Sigmoid colon (tissue), 7 donors: Measurements from ENCODE around the gene CNRIP1. TPM values are rescaled to one million over a fixed set of nuclear protein-coding genes. Genes with fewer than 3 reads are reported as not detected.

Source experiments
- DNase-seq: peaks from one replicate; pipeline ENCODE4 v3.0.0-alpha.2; 2019
- H3K27ac ChIP-seq, 4 donors: fragments of 200-600 bp; sonication (generic); one replicate each; pipeline ENCODE4 v1.5.1; 2016 to 2019; ENCODE audit warnings: mild to moderate bottlenecking in 1 of 4
- H3K27me3 ChIP-seq, 3 donors: fragments of 200-600 bp; sonication (generic); one replicate each; pipeline ENCODE4 v1.5.1; 2019; ENCODE audit warnings: mild to moderate bottlenecking in 1 of 3
- H3K36me3 ChIP-seq, 4 donors: fragments of 200-600 bp; sonication (generic); one replicate each; pipeline ENCODE4 v1.5.1; 2016 to 2019
- H3K4me1 ChIP-seq, 4 donors: fragments of 200-600 bp; sonication (generic); one replicate each; pipeline ENCODE4 v1.5.1; 2017 to 2019
- H3K4me3 ChIP-seq, 4 donors: fragments of 200-600 bp; sonication (generic); one replicate each; pipeline ENCODE4 v1.5.1; 2017 to 2019; ENCODE audit warnings: mild to moderate bottlenecking in 2 of 4, moderate library complexity in 1 of 4
- H3K9me3 ChIP-seq, 4 donors: fragments of 200-600 bp in 3 of 4; sonication (generic) in 3 of 4; one replicate each; pipeline versions ENCODE4 v1.5.1 to v1.6.1; 2013 to 2019
- EP300 ChIP-seq, 4 donors: sonication (generic); formaldehyde crosslinking; IDR thresholded peaks; one replicate each; pipeline ENCODE4 v1.6.1; 2017; ENCODE audit warnings: antibody characterized with exemption in 4 of 4
- POLR2A ChIP-seq, 2 donors: fragments of 450-650 bp; IDR thresholded peaks; one replicate each; pipeline ENCODE4 v1.6.1; 2016; ENCODE audit warnings: antibody characterized with exemption in 2 of 2, mild to moderate bottlenecking in 2 of 2, moderate library complexity in 2 of 2
- POLR2AphosphoS5 ChIP-seq, 4 donors: sonication (generic); formaldehyde crosslinking; IDR thresholded peaks; one replicate each; pipeline ENCODE4 v1.6.1; 2017; ENCODE audit warnings: antibody characterized with exemption in 4 of 4
- WGBS, 2 donors: extraction: QIAGEN DNeasy Blood & Tissue Kit; methylation state at CpG; one replicate each; pipeline ENCODE4 v1.1.7; 2013; 5-methylcytosine and 5-hydroxymethylcytosine counted together
- intact Hi-C: fragments of 100-400 bp; cut with DNase I; formaldehyde crosslinking; loops from one replicate; pipeline ENCODE4 v1.15.1; 2023
- polyA plus RNA-seq, 3 donors: library from polyadenylated mRNA; stranded (reverse); fragments of 200-250 nt; gene quantifications; one replicate each; pipeline ENCODE4 v1.2.3, GENCODE V29; 2013
- total RNA-seq, 4 donors: library from RNA; depleted of rRNA; stranded (reverse); fragments of >200 nt; gene quantifications; one replicate each; pipeline ENCODE4 v1.1.0, GENCODE V29; 2016
- TF ChIP-seq, protein P1 (sequence below), 4 experiments: fragments of 450-650 bp in 3 of 4; fragments of 200-600 bp in 1 of 4; IDR thresholded peaks; one replicate each; pipeline ENCODE4 v1.5.1; 2016 to 2019; ENCODE audit warnings: antibody characterized with exemption in 4 of 4, mild to moderate bottlenecking in 3 of 4, moderate library complexity in 2 of 4
- donor health status: healthy with polysubstance abuse.
- donor health status: Bipolar disorder and iron deficiency.
- donor health status: healthy.

CNRIP1 gene
- total and polyA plus RNA-seq, 7 donors = 6.2 to 38.2 (median 22.5) TPM

DNA sequence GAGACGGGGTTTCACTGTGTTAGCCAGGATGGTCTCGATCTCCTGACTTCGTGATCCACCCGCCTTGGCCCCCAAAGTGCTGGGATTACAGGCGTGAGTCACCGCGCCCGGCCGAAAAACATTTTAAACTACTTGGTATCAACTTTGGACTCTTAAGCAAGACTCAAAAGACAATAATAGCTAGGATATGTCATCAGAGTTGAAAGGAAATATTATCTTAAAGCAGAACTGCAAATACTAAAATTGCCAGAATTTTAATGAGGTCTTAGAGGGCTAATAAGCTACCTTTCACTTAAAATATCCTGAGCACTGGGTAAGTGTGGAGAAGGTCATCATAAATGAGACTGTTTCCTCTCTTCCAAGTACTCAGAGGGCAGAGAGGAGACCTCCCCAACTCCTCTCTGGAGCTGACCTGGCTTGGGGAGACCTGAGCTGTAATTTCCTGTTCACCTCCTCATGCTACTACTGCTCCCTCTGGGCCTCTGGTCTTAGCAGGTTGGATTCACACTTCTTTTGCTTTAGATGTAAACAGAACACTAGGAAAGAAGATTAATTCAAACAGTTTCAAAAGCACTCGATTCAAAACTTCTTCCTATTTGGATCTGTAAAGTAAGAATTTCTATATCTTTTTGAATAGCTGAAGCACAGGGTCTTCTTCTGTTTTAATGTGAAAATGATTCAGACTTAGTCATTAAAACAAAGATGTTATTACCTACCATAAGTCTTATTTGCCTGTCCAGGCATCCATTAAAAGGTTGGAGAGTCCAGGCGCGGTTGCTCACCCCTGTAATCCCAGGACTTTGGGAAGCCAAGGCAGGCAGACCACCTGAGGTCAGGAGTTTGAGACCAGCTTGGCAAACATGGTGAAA lies 16.5 kb downstream of the CNRIP1 start:
- H3K36me3 ChIP-seq = peaks cover 0 to 6% (median 0%) of the 10 kb centered on the region in 4 donors
- TF ChIP-seq, protein P1, sequence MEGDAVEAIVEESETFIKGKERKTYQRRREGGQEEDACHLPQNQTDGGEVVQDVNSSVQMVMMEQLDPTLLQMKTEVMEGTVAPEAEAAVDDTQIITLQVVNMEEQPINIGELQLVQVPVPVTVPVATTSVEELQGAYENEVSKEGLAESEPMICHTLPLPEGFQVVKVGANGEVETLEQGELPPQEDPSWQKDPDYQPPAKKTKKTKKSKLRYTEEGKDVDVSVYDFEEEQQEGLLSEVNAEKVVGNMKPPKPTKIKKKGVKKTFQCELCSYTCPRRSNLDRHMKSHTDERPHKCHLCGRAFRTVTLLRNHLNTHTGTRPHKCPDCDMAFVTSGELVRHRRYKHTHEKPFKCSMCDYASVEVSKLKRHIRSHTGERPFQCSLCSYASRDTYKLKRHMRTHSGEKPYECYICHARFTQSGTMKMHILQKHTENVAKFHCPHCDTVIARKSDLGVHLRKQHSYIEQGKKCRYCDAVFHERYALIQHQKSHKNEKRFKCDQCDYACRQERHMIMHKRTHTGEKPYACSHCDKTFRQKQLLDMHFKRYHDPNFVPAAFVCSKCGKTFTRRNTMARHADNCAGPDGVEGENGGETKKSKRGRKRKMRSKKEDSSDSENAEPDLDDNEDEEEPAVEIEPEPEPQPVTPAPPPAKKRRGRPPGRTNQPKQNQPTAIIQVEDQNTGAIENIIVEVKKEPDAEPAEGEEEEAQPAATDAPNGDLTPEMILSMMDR (IDR thresholded peaks at IDR 0.05) = no peak
- no peaks in the 10 kb centered on the region for H3K9me3 ChIP-seq
- H3K27ac ChIP-seq = no peak overlapping the region
- H3K27me3 ChIP-seq = no peaks in the 10 kb centered on the region
- H3K4me1 ChIP-seq = no peaks in the 10 kb centered on the region
- intact Hi-C loops = no loop called here
- no peak for DNase-seq
- H3K4me3 ChIP-seq = no peak overlapping the region
- 86 to 90% methylated on average over 11 to 12 of the region's 12 CpGs for WGBS, 2 donors

DNA sequence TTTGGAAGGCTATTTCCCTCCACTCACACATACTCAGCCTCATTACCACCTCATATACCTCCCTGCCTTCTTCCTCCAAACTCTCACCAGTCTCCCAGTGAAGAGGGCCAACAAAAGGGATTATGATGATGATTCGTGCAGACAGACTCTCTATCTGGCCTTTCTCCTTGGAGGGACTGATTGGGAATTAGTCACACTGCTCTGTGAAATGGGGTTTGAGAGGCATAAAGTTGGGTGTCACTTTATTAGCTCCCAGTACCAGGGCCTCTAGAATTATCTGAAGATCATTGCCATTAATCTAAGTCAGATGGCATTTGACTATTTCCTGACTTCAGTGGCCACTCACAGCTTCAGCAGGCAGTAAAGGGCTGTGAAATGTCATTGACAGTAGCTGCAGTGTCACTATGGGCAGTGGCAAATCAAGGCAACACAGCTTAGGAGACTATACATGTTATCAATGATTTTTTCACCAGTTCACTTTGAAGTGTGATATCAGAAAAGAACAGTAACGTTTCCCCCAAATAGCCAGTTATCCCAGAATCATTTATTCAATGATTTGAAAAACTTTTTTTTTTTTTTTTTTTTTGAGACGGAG lies 17.4 kb downstream of the CNRIP1 start:
- WGBS, 2 donors = 78 to 88% methylated on average over 3 of the region's 3 CpGs

DNA sequence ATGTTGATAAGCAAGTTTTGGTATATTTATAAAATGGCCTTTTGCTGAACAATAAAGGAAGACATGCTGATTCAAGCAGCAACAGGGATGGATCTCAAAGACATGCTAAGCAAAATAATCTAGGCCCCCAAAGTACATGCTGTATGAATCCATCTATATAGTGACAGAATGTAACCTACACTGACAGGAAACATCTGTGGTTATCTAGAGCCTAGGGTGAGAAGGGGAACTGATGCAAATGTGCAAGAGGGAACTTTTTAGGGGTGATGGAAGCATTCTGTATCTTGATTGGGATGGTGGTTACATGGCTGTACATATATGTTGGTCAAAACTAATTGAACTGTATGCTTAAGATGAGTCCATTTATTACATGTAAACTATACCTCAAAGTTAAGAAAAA lies 24.2 kb downstream of the CNRIP1 start:
- no peak for DNase-seq
- Histone ChIP-seq H3K27me3 (no peaks in the 10 kb centered on the region), H3K36me3 (peaks cover 0 to 6% (median 0%) of the 10 kb centered on the region in 4 donors), H3K4me1 (no peaks in the 10 kb centered on the region), H3K9me3 (no peaks in the 10 kb centered on the region), H3K27ac (no peak overlapping the region), H3K4me3 (no peak overlapping the region)
- intact Hi-C loops = no loop called here
- TF ChIP-seq EP300 (IDR thresholded peaks at IDR 0.05) (no peak), POLR2A (IDR thresholded peaks at IDR 0.05) (no peak), POLR2AphosphoS5 (IDR thresholded peaks at IDR 0.05) (no peak)
- TF ChIP-seq, protein P1 (IDR thresholded peaks at IDR 0.05) = no peak

More for the DNA sequence above, 17.4 kb downstream of the CNRIP1 start:
- no peak for DNase-seq
- Histone ChIP-seq H3K27ac (no peak overlapping the region), H3K36me3 (peaks cover 0 to 6% (median 0%) of the 10 kb centered on the region in 4 donors), H3K4me1 (no peaks in the 10 kb centered on the region), H3K9me3 (no peaks in the 10 kb centered on the region), H3K4me3 (no peak overlapping the region), H3K27me3 (no peaks in the 10 kb centered on the region)
- no peak for TF ChIP-seq POLR2A (IDR thresholded peaks at IDR 0.05)
- intact Hi-C loops = no loop called here

DNA sequence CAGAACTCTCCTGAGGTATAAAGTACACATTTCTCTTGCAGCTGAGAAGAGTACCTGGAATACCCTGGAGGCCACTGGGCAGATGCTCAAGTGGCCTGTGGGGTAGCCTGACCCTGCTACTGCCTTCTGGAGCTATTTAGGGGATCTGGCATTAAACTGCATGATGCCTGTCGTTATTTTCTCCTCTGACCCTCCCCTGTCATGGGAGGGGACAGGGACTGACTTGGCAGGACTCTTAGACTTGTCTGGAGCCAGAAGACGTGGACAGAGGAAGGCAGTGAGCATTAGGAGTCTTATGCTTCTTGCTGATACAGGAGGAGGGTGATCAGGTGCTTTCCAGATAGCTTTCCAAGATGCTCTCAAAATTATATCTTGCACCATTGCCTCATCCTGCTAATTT lies 24.8 kb downstream of the CNRIP1 start:
- intact Hi-C loops = no loop called here
- DNase-seq = no peak
- 36 to 41% methylated on average over 2 of the region's 2 CpGs for WGBS, 2 donors
- no peak overlapping the region for H3K4me3 ChIP-seq
- H3K27me3 ChIP-seq = no peaks in the 10 kb centered on the region
- no peaks in the 10 kb centered on the region for H3K9me3 ChIP-seq
- H3K4me1 ChIP-seq = no peaks in the 10 kb centered on the region
- H3K36me3 ChIP-seq = peaks cover 0 to 3% (median 0%) of the 10 kb centered on the region in 4 donors
- TF ChIP-seq, protein P1 (IDR thresholded peaks at IDR 0.05) = no peak
- TF ChIP-seq POLR2AphosphoS5 (IDR thresholded peaks at IDR 0.05) (no peak), EP300 (IDR thresholded peaks at IDR 0.05) (no peak), POLR2A (IDR thresholded peaks at IDR 0.05) (no peak)
- no peak overlapping the region for H3K27ac ChIP-seq

DNA sequence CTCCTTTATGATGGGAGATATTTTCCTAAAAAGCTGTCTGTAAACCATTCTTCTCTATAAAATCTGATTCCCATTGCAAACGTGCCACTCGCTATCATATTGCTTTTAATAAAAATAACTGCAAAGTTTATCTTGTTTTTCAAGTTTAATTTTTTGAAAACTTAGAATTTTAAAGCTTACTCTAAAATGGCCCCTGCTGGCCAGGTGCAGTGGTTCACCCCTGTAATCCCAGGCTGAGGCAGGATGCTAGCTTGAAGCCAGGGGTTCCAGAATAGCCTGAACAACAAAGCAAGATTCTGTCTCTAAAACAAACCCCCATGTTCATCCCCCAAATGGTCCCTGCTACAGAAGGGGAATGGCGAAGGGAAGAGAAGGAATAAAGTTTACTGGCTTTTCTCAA lies 25.6 kb downstream of the CNRIP1 start:
- Histone ChIP-seq H3K36me3 (no peaks in the 10 kb centered on the region), H3K27me3 (no peaks in the 10 kb centered on the region), H3K4me3 (no peak overlapping the region), H3K4me1 (no peaks in the 10 kb centered on the region), H3K9me3 (no peaks in the 10 kb centered on the region), H3K27ac (no peak overlapping the region)
- no peak for DNase-seq
- WGBS, 2 donors = 87 to 93% methylated on average over 3 of the region's 3 CpGs
- TF ChIP-seq, protein P1 (IDR thresholded peaks at IDR 0.05) = no peak
- no peak for TF ChIP-seq POLR2A (IDR thresholded peaks at IDR 0.05)
- no peak for TF ChIP-seq EP300 (IDR thresholded peaks at IDR 0.05)
- TF ChIP-seq POLR2AphosphoS5 (IDR thresholded peaks at IDR 0.05) = no peak
- intact Hi-C loops = no loop called here
